Stimulated activated CD8-positive, alpha-beta memory T cell treated with anti-CD3 and anti-CD28 coated beads, Interleukin-12 subunit alpha, Interleukin-12 subunit beta, amount 100 ng/mL, for 4 hours (primary cell): ENCODE data around the gene BAZ1B.
A peak's percentile ranks its signal among the peaks of the same experiment; 100 is the strongest.
"Not testable (repeated sequence)": the region's sequence is repeated elsewhere in the genome, so short reads cannot be mapped to it uniquely, and the experiment has no call there.

Experiments
- DNase-seq: peaks from one replicate; pipeline ENCODE4 v3.0.0-alpha.2; 2020; ENCODE audit warnings: low read depth

Gene BAZ1B

GRCh38 chr7:73425356-73425983 is 96.6 kb downstream of the BAZ1B start:
- DNase-seq, result no peak

DNA sequence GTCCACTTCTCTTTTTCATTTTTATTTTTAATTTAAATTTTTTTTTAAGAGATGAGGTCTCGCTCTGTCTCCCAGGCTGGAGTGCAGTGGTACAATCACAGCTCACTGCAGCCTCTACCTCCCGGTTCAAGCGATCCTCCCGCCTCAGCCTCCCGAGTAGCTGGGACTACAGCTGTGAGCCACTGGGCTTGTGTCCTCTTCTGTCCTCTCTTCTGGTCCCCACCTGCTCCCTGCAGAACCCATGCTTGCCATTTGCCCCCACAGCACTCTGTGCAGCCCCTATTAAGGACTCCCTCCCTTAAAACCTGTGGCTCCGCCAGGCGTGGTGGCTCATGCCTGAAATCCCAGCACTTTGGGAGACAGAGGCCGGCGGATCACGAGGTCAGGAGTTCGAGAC is 97.6 kb downstream of the BAZ1B start:
- no peak for DNase-seq

GRCh38 chr7:73423519-73424488 is 98.3 kb downstream of the BAZ1B start:
- DNase-seq, result no peak

DNA sequence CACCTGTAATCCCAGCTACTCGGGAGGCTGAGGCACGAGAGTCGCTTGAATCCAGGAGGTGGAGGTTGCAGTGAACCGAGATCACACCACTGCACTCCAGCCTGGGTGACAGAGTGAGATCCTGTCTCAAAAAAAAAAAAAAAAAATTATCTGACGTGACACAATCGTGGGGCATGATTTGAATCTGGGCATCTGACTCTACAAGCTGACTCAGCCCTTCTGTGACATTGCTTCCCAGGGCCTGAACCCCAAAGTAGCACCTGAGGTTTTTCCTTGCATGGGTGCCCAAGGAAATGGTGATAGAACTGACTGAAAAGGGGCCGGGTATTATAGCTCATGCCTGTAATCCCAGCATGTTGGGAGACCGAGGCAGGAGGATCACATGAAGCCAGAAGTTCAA is 101.5 kb downstream of the BAZ1B start:
- not testable (repeated sequence) for DNase-seq

DNA sequence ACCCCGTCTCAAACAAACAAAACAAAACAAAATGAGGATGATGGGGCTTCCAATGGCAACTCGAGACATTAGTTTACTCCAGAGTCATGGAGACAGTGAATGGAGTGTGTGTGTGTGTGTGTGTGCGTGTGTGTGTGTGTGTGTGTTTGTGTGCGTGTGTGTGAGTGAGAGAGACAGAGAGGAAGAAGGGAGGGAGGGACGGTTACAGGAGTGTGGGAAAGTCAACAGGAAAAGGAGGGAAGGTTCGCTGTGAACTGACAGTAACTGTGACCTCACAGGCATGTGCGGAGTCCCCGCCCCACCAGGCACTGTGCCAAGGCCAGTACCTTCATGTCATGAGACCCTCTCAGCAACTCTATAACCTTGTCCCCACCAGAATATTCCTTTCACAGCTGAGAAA is 102.1 kb downstream of the BAZ1B start:
- DNase-seq, result not testable (repeated sequence)

GRCh38 chr7:73418113-73418703 is 103.9 kb downstream of the BAZ1B start:
- DNase-seq, result no peak

DNA sequence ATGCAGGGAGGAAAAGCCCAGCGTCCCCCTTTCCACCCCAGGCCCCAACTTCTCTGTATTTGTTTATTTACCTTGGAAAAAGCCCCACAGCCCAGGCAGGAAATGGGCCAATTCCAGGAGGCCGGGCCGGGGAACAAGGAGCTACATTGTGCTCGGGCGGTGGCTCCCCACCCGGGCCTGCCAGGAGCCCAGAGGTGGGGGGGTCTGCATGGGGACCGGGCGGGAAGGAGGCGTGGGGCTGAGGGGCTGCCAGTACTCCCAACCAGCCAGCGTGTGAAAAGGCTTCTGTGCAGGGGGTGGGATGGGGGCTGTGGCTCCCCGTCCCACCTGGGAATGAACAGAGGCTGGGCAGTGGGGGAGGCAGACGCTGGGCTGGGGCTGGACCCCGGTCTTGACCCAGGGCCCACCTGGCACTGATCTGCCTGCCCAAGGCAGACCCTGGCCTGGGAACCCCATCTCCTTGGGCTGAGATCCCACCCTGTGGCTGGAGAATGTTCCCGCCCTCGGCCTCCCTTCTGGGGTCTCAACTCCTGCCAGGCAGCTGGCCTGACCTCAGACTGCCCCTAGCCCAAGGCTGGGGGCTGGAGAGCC is 111.5 kb downstream of the BAZ1B start:
- not testable (repeated sequence) for DNase-seq

GRCh38 chr7:73404860-73405259 is 117.2 kb downstream of the BAZ1B start:
- DNase-seq, result not testable (repeated sequence)

DNA sequence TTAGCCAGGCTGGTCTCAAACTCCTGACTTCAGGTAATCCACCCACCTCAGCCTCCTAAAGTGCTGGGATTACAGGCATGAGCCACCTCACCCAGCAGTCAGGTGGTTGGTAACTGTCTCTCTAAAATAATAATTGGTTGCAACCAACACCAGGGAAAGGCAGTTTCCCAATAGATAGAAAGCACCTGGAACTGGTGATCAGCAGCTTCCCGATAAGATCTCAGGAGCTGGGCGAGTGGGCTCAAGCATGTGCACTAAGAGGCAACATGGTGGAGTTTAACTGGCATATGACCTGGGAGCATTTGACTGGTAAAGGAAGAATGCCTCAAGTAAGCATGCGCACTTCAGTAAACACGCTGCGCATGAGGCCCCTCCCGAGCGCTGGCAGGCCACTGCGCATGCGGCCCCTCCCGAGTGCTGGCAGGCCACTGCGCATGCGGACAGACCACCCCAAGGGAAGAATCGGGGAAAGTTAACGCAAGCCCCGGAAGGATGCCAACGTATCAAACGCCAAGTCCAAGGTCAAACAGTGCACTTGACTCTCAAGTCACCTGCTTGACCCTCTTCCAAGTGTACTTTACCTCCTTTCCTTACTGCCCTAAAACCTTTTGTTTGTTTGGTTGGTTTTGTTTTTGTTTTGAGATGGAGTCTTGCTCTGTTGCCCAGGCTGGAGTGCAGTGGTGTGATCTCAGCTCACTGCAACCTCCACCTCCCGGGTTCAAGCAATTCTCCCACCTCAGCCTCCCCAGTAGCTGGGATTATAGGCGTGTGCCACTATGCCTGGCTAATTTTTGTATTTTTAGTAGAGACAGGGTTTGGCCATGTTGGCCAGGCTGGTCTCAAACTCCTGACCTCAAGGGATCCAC is 122.7 kb downstream of the BAZ1B start:
- DNase-seq, result peak; percentile 45

GRCh38 chr7:73397521-73398281 is 124.4 kb downstream of the BAZ1B start:
- no peak for DNase-seq

GRCh38 chr7:73395538-73396503 is 126.3 kb downstream of the BAZ1B start:
- DNase-seq, result no peak

DNA sequence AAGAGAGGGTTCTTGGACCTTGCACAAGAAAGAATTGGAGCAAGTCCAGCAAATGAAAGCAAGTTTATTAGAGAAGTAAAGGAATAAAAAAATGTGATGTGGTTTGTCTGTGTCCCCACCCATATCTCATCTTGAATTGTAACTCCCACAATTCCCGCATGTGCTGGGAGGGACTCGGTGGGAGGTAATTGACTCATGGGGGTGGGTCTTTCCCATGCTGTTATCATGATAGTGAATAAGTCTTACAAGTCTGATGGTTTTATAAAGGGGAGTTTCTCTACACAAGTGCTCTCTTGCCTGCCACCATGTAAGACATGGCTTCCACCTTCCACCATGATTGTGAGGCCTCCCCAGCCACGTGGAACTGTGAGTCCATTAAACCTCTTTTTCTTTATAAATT is 127.7 kb downstream of the BAZ1B start:
- DNase-seq, result no peak

DNA sequence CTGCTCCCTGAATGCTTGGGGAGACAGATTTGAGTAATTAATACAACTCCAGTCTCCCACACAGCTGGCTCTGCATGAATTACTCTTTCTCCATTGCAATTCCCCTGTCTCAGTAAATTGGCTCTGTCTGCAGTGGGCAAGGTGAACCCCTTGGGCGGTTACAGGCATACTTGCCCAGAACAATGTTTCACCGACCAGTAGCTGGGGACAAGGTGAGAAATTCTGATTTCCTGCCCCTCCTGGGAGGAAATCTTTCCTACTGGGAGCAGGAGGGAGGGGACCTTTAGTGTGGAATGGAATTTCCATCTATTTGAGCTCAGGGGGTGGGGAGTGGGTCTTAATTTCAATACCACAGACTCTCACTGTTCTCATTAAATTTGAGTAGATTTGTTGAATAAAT is 130.7 kb downstream of the BAZ1B start:
- no peak for DNase-seq
